Measurements from ENCODE around the gene RNF38.
A peak's percentile ranks its signal among the peaks of the same experiment; 100 is the strongest.

The RNF38 gene

GRCh38 chr9:36402536-36402935 lies 2.5 kb upstream of the RNF38 start:
- TF ChIP-seq, protein P1, sequence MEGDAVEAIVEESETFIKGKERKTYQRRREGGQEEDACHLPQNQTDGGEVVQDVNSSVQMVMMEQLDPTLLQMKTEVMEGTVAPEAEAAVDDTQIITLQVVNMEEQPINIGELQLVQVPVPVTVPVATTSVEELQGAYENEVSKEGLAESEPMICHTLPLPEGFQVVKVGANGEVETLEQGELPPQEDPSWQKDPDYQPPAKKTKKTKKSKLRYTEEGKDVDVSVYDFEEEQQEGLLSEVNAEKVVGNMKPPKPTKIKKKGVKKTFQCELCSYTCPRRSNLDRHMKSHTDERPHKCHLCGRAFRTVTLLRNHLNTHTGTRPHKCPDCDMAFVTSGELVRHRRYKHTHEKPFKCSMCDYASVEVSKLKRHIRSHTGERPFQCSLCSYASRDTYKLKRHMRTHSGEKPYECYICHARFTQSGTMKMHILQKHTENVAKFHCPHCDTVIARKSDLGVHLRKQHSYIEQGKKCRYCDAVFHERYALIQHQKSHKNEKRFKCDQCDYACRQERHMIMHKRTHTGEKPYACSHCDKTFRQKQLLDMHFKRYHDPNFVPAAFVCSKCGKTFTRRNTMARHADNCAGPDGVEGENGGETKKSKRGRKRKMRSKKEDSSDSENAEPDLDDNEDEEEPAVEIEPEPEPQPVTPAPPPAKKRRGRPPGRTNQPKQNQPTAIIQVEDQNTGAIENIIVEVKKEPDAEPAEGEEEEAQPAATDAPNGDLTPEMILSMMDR (IDR thresholded peaks at IDR 0.05; ENCODE audit: extremely low read depth, missing control alignments): no peak
- no peak for DNase-seq (ENCODE audit: low spot score)

GRCh38 chr9:36401897-36402480 lies 1.9 kb upstream of the RNF38 start:
- no peak for DNase-seq (ENCODE audit: low spot score)
- TF ChIP-seq, protein P1 (IDR thresholded peaks at IDR 0.05; ENCODE audit: extremely low read depth, missing control alignments): no peak

DNA sequence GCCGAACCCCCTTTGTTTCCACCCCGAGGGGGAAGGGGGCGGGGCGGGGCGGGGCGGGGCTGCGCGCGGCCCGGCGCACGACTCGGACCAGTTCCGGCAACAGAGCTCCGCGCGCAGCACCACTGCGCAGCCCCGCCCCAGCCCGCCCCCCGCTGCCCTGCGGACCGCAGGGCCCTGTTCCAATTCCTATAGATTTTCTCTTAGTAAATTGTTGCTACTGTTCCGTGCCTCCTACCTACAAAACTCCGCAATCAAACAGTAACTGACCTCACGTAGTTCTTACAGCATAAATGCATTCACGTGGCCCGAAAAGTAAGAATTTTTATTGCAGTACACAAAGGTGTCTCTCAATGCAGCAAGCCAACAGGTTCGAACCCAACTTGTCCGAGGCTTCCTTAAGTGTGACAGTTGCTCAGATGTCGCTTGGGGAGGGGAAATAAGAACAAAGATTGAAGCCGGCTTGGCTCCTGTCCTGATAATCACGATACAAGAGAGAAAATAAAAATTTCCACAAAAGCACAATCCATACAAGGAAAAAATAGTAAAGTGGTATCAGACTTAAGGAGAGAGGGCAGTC lies 1.2 kb upstream of the RNF38 start:
- TF ChIP-seq, protein P1 (IDR thresholded peaks at IDR 0.05; ENCODE audit: extremely low read depth, missing control alignments): no peak
- DNase-seq (ENCODE audit: low spot score): peak; percentile 94

- TF ChIP-seq, protein P1 (IDR thresholded peaks at IDR 0.05; ENCODE audit: extremely low read depth, missing control alignments): no peak
- DNase-seq (ENCODE audit: low spot score): peak; percentile 97
Observed at GRCh38 chr9:36400332-36401163, 479 bp upstream of the RNF38 start.

GRCh38 chr9:36398745-36399144 lies 1.3 kb downstream of the RNF38 start:
- TF ChIP-seq, protein P1 (IDR thresholded peaks at IDR 0.05; ENCODE audit: extremely low read depth, missing control alignments): no peak
- no peak for DNase-seq (ENCODE audit: low spot score)

DNA sequence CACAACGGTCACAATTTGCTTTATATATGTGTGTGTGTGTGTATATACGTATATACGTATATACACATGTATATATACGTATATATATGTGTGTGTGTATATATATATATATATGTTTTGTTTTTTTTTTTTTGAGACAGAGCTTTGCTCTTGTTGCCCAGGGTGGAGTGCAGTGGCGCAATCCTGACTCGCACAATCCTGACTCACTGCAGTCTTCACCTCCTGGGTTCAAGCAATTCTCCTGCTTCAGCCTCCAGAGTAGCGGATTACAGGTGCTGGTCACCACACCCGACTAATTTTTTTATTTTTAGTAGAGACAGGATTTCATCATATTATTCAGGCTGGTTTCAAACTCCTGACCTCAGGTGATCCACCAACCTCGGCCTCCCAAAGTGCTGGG lies 3.1 kb downstream of the RNF38 start:
- TF ChIP-seq, protein P1 (IDR thresholded peaks at IDR 0.05; ENCODE audit: extremely low read depth, missing control alignments): no peak
- DNase-seq (ENCODE audit: low spot score): no peak

- TF ChIP-seq, protein P1 (IDR thresholded peaks at IDR 0.05; ENCODE audit: extremely low read depth, missing control alignments): no peak
- no peak for DNase-seq (ENCODE audit: low spot score)
Observed at GRCh38 chr9:36392489-36392888, 7.6 kb downstream of the RNF38 start.
